CD4-positive, alpha-beta T cell treated with Interleukin-4 for 1 hour (primary cell): ENCODE results near the gene TNNT3.
A peak's percentile ranks its signal among the peaks of the same experiment; 100 is the strongest.

ENCODE experiments used
- DNase-seq, 2 donors: peaks; one replicate each; pipeline ENCODE4 v3.0.0-alpha.2; 2020 to 2022

TNNT3 gene

GRCh38 chr11:1935156-1936071 lies 15.9 kb downstream of the TNNT3 start:
- DNase-seq: peak in 1 of 2 donors; percentile 10

- DNase-seq: peak in 1 of 2 donors; percentile 8
Observed at GRCh38 chr11:1936072-1936780, 16.7 kb downstream of the TNNT3 start.

- peak in 1 of 2 donors; percentile 8 for DNase-seq
Observed at GRCh38 chr11:1936781-1937615, 17.5 kb downstream of the TNNT3 start.

- DNase-seq: no peak
Observed at GRCh38 chr11:1937616-1938342, 18.3 kb downstream of the TNNT3 start.

- peak in 1 of 2 donors; percentile 10 for DNase-seq
Observed at GRCh38 chr11:1938343-1939005, 19.0 kb downstream of the TNNT3 start.

GRCh38 chr11:1939006-1939625 lies 19.6 kb downstream of the TNNT3 start:
- DNase-seq: peak in 1 of 2 donors; percentile 11

- peak in 1 of 2 donors; percentile 10 for DNase-seq
Observed at GRCh38 chr11:1939788-1940187, 20.3 kb downstream of the TNNT3 start.

GRCh38 chr11:1942558-1943260 lies 23.2 kb downstream of the TNNT3 start:
- DNase-seq: peak in 1 of 2 donors; percentile 7

GRCh38 chr11:1943576-1943975 lies 24.1 kb downstream of the TNNT3 start:
- DNase-seq: peak in 1 of 2 donors; percentile 5

GRCh38 chr11:1943977-1944376 lies 24.5 kb downstream of the TNNT3 start:
- DNase-seq: no peak

GRCh38 chr11:1946812-1947484 lies 27.4 kb downstream of the TNNT3 start, which contains the start of gene MRPL23:
MRPL23 (plus strand) TSS chr11:1947332; CDS start chr11:1947363, 31 bp downstream.
- peak in 1 of 2 donors; percentile 37 for DNase-seq

- no peak for DNase-seq
Observed at GRCh38 chr11:1947592-1948237, 28.2 kb downstream of the TNNT3 start.

GRCh38 chr11:1948389-1948788 lies 28.9 kb downstream of the TNNT3 start:
- no peak for DNase-seq

GRCh38 chr11:1949302-1949701 lies 29.8 kb downstream of the TNNT3 start:
- DNase-seq: no peak

GRCh38 chr11:1949922-1950321 lies 30.4 kb downstream of the TNNT3 start:
- DNase-seq: no peak

GRCh38 chr11:1952806-1953482 lies 33.4 kb downstream of the TNNT3 start:
- DNase-seq: no peak

GRCh38 chr11:1953489-1954266 lies 34.2 kb downstream of the TNNT3 start:
- no peak for DNase-seq

- no peak for DNase-seq
Observed at GRCh38 chr11:1958367-1958766, 38.9 kb downstream of the TNNT3 start.
